ENCODE data around the gene SMIM35. TPM values are rescaled to one million over a fixed set of nuclear protein-coding genes. Genes with fewer than 3 reads are reported as not detected.
A peak's percentile ranks its signal among the peaks of the same experiment; 100 is the strongest.

Gene SMIM35
- total RNA-seq, 4 donors from 2014 or later, result not detected

DNA sequence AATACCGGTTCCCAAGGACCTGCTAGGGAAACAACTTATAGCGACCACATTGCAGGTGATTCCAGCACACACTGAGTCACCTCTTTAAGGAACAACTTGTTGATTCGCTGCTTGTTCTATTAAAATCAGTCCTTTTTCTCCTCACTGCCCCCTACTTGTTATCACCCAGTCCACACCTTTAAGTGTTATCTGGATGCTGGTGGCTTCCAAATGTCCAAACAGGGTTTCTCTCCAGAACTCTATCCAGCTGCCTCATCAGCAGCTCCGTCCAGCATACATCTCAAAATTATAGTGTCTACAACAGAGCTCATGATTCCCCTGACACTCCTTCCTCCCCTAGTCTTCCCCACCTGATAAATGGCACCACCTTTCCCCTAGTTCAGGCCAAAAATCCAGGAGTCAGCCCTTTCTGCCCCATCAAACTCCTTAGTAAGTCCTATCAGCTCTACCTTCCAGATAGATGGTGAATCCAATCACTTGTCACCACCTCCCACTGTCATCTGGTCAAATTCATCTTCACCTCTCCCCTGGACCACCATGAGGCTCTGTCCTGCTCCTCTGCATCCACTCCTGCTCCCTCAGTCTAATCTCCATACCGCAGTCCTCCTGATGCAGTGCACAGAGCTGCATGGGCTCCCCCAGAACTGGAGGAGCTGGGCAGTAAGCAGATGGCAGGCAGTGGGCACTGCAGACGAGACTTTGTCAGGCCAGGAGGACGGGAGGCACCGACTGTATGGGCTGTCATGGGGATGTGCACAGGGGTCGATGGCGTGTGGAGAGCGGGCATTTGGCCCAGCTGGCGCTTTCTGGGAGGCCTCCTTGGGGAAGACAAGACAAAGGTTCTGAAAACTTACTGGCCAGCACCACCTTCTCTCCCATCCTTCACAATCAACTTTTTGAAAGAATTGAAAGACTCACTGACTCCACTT is 81.3 kb downstream of the SMIM35 start:
- Histone ChIP-seq H3K4me3 (no peak overlapping the region), H3K27ac (no peak overlapping the region), H3K27me3 (no peaks in the 10 kb centered on the region), H3K4me1 (no peaks in the 10 kb centered on the region), H3K9me3 (no peaks in the 10 kb centered on the region), H3K36me3 (no peaks in the 10 kb centered on the region)
- no peak for DNase-seq
- no peak for TF ChIP-seq POLR2A (IDR thresholded peaks at IDR 0.05)
- TF ChIP-seq CTCF (IDR thresholded peaks at IDR 0.05), result no peak
- intact Hi-C loops (cut with DNase I; ENCODE audit: low total_unique reads), result no loop called here

DNA sequence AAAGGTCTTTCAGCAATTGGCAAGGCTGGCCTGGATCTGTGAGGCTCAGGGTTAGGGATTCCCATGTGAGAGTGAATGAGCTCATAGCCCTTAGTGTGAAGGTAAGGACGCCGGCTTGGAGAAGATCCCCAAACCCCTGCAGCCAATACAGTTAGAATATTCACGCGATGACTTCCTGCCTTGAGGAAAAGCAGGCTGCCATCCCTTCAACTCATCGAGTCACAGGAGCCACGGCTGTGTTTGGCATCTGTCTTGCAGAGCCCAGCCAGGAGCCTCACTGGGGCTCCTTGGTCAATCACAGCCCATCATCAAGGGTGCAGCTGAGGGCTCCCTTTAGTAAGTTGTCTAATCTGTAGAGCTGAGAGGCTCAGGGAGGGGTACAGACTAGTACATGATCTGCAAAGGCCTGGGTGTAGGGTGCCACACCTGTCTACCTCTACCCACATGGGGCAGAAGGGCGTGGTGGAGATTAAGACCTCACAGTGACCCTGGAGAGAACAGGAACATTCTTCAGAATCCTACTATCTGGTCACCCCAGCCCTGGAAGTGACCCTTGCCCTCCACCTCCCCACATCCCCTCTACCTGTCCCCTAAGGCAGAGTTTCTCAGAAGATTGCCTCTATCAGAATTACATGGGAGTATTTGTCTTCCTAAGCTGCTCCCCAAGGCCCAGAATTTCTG is 82.1 kb downstream of the SMIM35 start:
- H3K4me3 ChIP-seq, result no peak overlapping the region
- H3K4me1 ChIP-seq, result no peaks in the 10 kb centered on the region
- H3K9me3 ChIP-seq, result no peaks in the 10 kb centered on the region
- H3K27me3 ChIP-seq, result no peaks in the 10 kb centered on the region
- no peak overlapping the region for H3K27ac ChIP-seq
- H3K36me3 ChIP-seq, result no peaks in the 10 kb centered on the region
- DNase-seq, result no peak
- no peak for TF ChIP-seq CTCF (IDR thresholded peaks at IDR 0.05)
- TF ChIP-seq POLR2A (IDR thresholded peaks at IDR 0.05), result no peak
- intact Hi-C loops (cut with DNase I; ENCODE audit: low total_unique reads), result no loop called here

GRCh38 chr11:118003456-118003855 is 83.3 kb downstream of the SMIM35 start:
- Histone ChIP-seq H3K9me3 (no peaks in the 10 kb centered on the region), H3K27me3 (no peaks in the 10 kb centered on the region), H3K4me3 (no peak overlapping the region), H3K36me3 (no peaks in the 10 kb centered on the region), H3K4me1 (no peaks in the 10 kb centered on the region), H3K27ac (peak overlapping the region in 1 of 2 donors; percentile 74)
- no peak for TF ChIP-seq CTCF (IDR thresholded peaks at IDR 0.05)
- TF ChIP-seq POLR2A (IDR thresholded peaks at IDR 0.05), result no peak
- intact Hi-C loops (cut with DNase I; ENCODE audit: low total_unique reads), result no loop called here
- no peak for DNase-seq

- TF ChIP-seq POLR2A (IDR thresholded peaks at IDR 0.05), result no peak
- Histone ChIP-seq H3K9me3 (no peaks in the 10 kb centered on the region), H3K4me3 (no peak overlapping the region), H3K36me3 (no peaks in the 10 kb centered on the region), H3K27me3 (no peaks in the 10 kb centered on the region), H3K27ac (peak overlapping the region; percentile 48 to 74), H3K4me1 (no peaks in the 10 kb centered on the region)
- DNase-seq, result peak; percentile 69 to 75
- intact Hi-C loops (cut with DNase I; ENCODE audit: low total_unique reads), result no loop called here
Observed at GRCh38 chr11:118002541-118003423, 84.0 kb downstream of the SMIM35 start.

DNA sequence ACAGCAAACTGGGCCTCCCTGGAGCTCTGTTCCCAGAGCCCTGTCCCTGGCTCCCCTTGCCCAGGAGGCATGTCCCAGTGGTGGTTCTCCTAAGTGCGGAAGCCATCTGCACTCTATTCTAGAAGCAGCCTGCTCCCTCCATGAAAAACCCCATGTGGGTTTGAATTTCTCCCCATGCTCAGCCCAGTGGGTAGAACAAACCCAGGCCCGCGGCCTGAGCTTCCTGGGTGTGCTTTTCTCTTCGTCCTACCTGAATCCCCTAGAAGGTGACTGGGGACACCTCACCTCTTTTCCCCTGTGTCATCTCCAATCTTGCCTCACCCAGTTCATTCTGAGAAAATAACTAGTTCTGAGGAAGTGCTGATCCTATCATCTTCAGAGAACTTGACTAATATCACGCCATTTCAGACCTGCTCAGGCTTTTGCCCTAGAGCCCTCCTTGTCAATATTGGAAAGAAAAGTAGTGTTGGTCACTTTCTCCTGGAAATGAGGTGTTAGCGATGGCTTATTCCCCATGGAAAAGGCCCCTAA is 84.7 kb downstream of the SMIM35 start:
- DNase-seq, result no peak
- H3K9me3 ChIP-seq, result no peaks in the 10 kb centered on the region
- no peaks in the 10 kb centered on the region for H3K27me3 ChIP-seq
- no peaks in the 10 kb centered on the region for H3K36me3 ChIP-seq
- no peak overlapping the region for H3K4me3 ChIP-seq
- intact Hi-C loops (cut with DNase I; ENCODE audit: low total_unique reads), result no loop called here
- H3K4me1 ChIP-seq, result no peaks in the 10 kb centered on the region
- peak overlapping the region; percentile 48 to 74 for H3K27ac ChIP-seq
- TF ChIP-seq POLR2A (IDR thresholded peaks at IDR 0.05) (no peak), CTCF (IDR thresholded peaks at IDR 0.05) (no peak)
